HUES64 (cell line): ENCODE data around the gene SHROOM3.

Source experiments
- H3K27ac ChIP-seq: 2 replicates; pipeline ENCODE4 v1.7.0; 2013; ENCODE audit warnings: low read depth, low read length, inconsistent platforms
- H3K27me3 ChIP-seq: 2 replicates; pipeline ENCODE4 v1.6.1; 2013; ENCODE audit warnings: mild to moderate bottlenecking, low read length; ENCODE audit not compliant: insufficient read depth
- H3K36me3 ChIP-seq: 2 replicates; pipeline ENCODE4 v1.6.1; 2013; ENCODE audit warnings: mild to moderate bottlenecking, low read length; ENCODE audit not compliant: insufficient read depth
- H3K4me1 ChIP-seq: 2 replicates; pipeline ENCODE4 v1.6.1; 2013; ENCODE audit warnings: mild to moderate bottlenecking, low read length, moderate library complexity; ENCODE audit not compliant: insufficient read depth
- H3K4me3 ChIP-seq: 2 replicates; pipeline ENCODE4 v1.5.1; 2013; ENCODE audit warnings: mild to moderate bottlenecking, low read length, moderate library complexity
- H3K9ac ChIP-seq: 2 replicates; pipeline ENCODE4 v1.6.1; 2013; ENCODE audit warnings: mild to moderate bottlenecking, low read depth, low read length
- H3K9me3 ChIP-seq: 2 replicates; pipeline ENCODE4 v1.6.1; 2013; ENCODE audit warnings: low read depth, low read length; ENCODE audit not compliant: insufficient read depth
- WGBS: fragments of 150-250, 120-280 bp; methylation state at CpG from one replicate; pipeline ENCODE4 v1.1.7; 2013; ENCODE audit warnings: missing lambda C conversion rate; 5-methylcytosine and 5-hydroxymethylcytosine counted together

Gene SHROOM3

GRCh38 chr4:76704133-76704881 lies 269.3 kb downstream of the SHROOM3 start:
- no peaks in the 10 kb centered on the region for H3K36me3 ChIP-seq
- H3K4me1 ChIP-seq: peaks cover 50% of the 10 kb centered on the region
- no peak overlapping the region for H3K9ac ChIP-seq
- peak overlapping the region; percentile 68 for H3K27ac ChIP-seq
- no peak overlapping the region for H3K4me3 ChIP-seq
- WGBS: 63% methylated on average over 3 of the region's 3 CpGs
- H3K27me3 ChIP-seq: no peaks in the 10 kb centered on the region
- H3K9me3 ChIP-seq: no peaks in the 10 kb centered on the region

GRCh38 chr4:76705472-76705871 lies 270.4 kb downstream of the SHROOM3 start:
- Histone ChIP-seq H3K4me1 (peaks cover 56% of the 10 kb centered on the region), H3K27me3 (no peaks in the 10 kb centered on the region), H3K4me3 (no peak overlapping the region), H3K27ac (no peak overlapping the region), H3K9ac (no peak overlapping the region), H3K9me3 (no peaks in the 10 kb centered on the region), H3K36me3 (peaks cover 7% of the 10 kb centered on the region)
- WGBS: 86% methylated on average over 1 of the region's 1 CpG

- Histone ChIP-seq H3K9ac (no peak overlapping the region), H3K27ac (no peak overlapping the region), H3K36me3 (peaks cover 18% of the 10 kb centered on the region), H3K4me3 (no peak overlapping the region), H3K4me1 (peaks cover 53% of the 10 kb centered on the region), H3K27me3 (no peaks in the 10 kb centered on the region), H3K9me3 (no peaks in the 10 kb centered on the region)
- 91% methylated on average over 6 of the region's 6 CpGs for WGBS
These were observed 271.6 kb downstream of the SHROOM3 start for GRCh38 chr4:76706581-76706980.

GRCh38 chr4:76708971-76709771 lies 274.1 kb downstream of the SHROOM3 start:
- H3K9me3 ChIP-seq: no peaks in the 10 kb centered on the region
- no peaks in the 10 kb centered on the region for H3K27me3 ChIP-seq
- no peak overlapping the region for H3K27ac ChIP-seq
- 86% methylated on average over 5 of the region's 5 CpGs for WGBS
- peaks cover 43% of the 10 kb centered on the region for H3K36me3 ChIP-seq
- no peak overlapping the region for H3K9ac ChIP-seq
- H3K4me1 ChIP-seq: peaks cover 27% of the 10 kb centered on the region
- no peak overlapping the region for H3K4me3 ChIP-seq

GRCh38 chr4:76709772-76710090 lies 274.7 kb downstream of the SHROOM3 start:
- Histone ChIP-seq H3K36me3 (peaks cover 44% of the 10 kb centered on the region), H3K4me1 (peaks cover 22% of the 10 kb centered on the region), H3K27ac (no peak overlapping the region), H3K9me3 (no peaks in the 10 kb centered on the region), H3K27me3 (no peaks in the 10 kb centered on the region), H3K4me3 (no peak overlapping the region), H3K9ac (no peak overlapping the region)
- WGBS: 94% methylated on average over 6 of the region's 7 CpGs

- Histone ChIP-seq H3K9ac (no peak overlapping the region), H3K4me1 (peaks cover 23% of the 10 kb centered on the region), H3K9me3 (no peaks in the 10 kb centered on the region), H3K27me3 (no peaks in the 10 kb centered on the region), H3K4me3 (no peak overlapping the region), H3K36me3 (peaks cover 51% of the 10 kb centered on the region), H3K27ac (no peak overlapping the region)
- WGBS: 97% methylated on average over 5 of the region's 5 CpGs
These were observed 277.5 kb downstream of the SHROOM3 start for GRCh38 chr4:76712564-76712963.

GRCh38 chr4:76714226-76714625 lies 279.2 kb downstream of the SHROOM3 start:
- Histone ChIP-seq H3K4me1 (peaks cover 34% of the 10 kb centered on the region), H3K36me3 (peaks cover 51% of the 10 kb centered on the region), H3K4me3 (no peak overlapping the region), H3K9ac (no peak overlapping the region), H3K27me3 (no peaks in the 10 kb centered on the region), H3K9me3 (no peaks in the 10 kb centered on the region), H3K27ac (no peak overlapping the region)
- WGBS: no CpG with 5 or more reads among the region's 1 CpG

GRCh38 chr4:76716020-76716419 lies 281.0 kb downstream of the SHROOM3 start:
- Histone ChIP-seq H3K27me3 (no peaks in the 10 kb centered on the region), H3K36me3 (peaks cover 38% of the 10 kb centered on the region), H3K4me3 (no peak overlapping the region), H3K9ac (no peak overlapping the region), H3K4me1 (peaks cover 34% of the 10 kb centered on the region), H3K27ac (no peak overlapping the region), H3K9me3 (no peaks in the 10 kb centered on the region)
- WGBS: 90% methylated on average over 4 of the region's 4 CpGs

GRCh38 chr4:76716658-76717057 lies 281.6 kb downstream of the SHROOM3 start:
- no peak overlapping the region for H3K27ac ChIP-seq
- 80% methylated on average over 1 of the region's 2 CpGs for WGBS
- no peaks in the 10 kb centered on the region for H3K9me3 ChIP-seq
- H3K4me1 ChIP-seq: peaks cover 34% of the 10 kb centered on the region
- no peak overlapping the region for H3K4me3 ChIP-seq
- peaks cover 32% of the 10 kb centered on the region for H3K36me3 ChIP-seq
- H3K9ac ChIP-seq: no peak overlapping the region
- H3K27me3 ChIP-seq: no peaks in the 10 kb centered on the region

- H3K4me1 ChIP-seq: peaks cover 34% of the 10 kb centered on the region
These were observed 282.4 kb downstream of the SHROOM3 start for GRCh38 chr4:76717431-76717830.

GRCh38 chr4:76718021-76718420 lies 283.0 kb downstream of the SHROOM3 start:
- Histone ChIP-seq H3K9ac (no peak overlapping the region), H3K9me3 (no peaks in the 10 kb centered on the region)
- 100% methylated on average over 1 of the region's 2 CpGs for WGBS

More at GRCh38 chr4:76717431-76717830, 282.4 kb downstream of the SHROOM3 start:
- H3K4me3 ChIP-seq: no peak overlapping the region
- no peak overlapping the region for H3K27ac ChIP-seq
- peaks cover 27% of the 10 kb centered on the region for H3K36me3 ChIP-seq
- WGBS: no CpG with 5 or more reads among the region's 1 CpG
- H3K9me3 ChIP-seq: no peaks in the 10 kb centered on the region
- no peak overlapping the region for H3K9ac ChIP-seq
- no peaks in the 10 kb centered on the region for H3K27me3 ChIP-seq

More at GRCh38 chr4:76718021-76718420, 283.0 kb downstream of the SHROOM3 start:
- no peaks in the 10 kb centered on the region for H3K27me3 ChIP-seq
- H3K4me1 ChIP-seq: peaks cover 35% of the 10 kb centered on the region
- H3K4me3 ChIP-seq: no peak overlapping the region
- no peak overlapping the region for H3K27ac ChIP-seq
- H3K36me3 ChIP-seq: peaks cover 22% of the 10 kb centered on the region
